ENCODE results near the gene ZNF91.
"Not testable (repeated sequence)": the region's sequence is repeated elsewhere in the genome, so short reads cannot be mapped to it uniquely, and the experiment has no call there.

ZNF91 gene

GRCh38 chr19:23314505-23315251 lies 80.6 kb downstream of the ZNF91 start:
- DNase-seq: no peak

- DNase-seq: no peak
Measured at GRCh38 chr19:23313196-23313595, 82.1 kb downstream of the ZNF91 start.

- no peak for DNase-seq
Measured at GRCh38 chr19:23312515-23312914, 82.8 kb downstream of the ZNF91 start.

- no peak for DNase-seq
Measured at GRCh38 chr19:23311551-23311950, 83.7 kb downstream of the ZNF91 start.

DNA sequence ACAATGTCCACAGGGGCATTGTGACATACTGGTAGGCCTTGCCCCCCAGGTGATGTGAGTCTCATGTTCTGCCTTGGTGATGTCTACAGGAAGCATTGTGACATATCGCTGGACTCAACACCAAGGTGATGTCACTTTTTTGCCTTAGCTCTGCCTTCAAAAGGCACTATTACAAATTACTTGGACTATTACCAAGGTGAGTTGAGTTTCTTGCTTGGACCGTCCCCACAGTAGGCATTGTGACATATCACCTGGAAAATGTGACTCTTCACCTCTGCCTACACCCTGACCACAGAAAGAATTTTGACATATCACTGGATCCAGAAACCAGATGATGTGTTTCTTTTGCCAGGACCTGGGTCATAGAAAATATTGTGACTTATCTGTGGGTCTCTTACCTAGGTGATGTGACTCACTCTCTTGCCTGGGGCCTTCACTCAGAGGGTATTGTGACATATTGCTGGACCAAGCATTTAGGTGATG lies 84.5 kb downstream of the ZNF91 start:
- DNase-seq: no peak

- no peak for DNase-seq
Measured at GRCh38 chr19:23309926-23310325, 85.3 kb downstream of the ZNF91 start.

DNA sequence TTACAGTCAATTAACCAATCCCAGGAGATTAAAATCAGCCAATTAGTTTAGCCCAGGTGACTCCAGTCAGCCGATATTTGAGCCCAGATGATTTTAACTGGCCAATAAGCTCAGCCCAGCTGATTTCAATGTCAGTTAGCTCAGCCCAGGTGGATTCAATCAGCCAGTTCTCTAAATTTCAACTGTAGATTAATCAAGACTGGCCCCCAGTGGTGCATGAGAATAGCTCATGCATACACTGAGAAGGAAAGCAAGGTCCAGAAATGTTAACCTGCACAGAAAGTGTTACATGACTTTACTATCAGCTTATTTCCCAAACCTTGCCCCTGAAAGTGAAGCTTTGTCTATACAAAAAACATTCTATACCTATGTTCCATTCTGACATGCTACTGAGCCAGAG lies 89.7 kb downstream of the ZNF91 start:
- DNase-seq: peak; percentile 15

DNA sequence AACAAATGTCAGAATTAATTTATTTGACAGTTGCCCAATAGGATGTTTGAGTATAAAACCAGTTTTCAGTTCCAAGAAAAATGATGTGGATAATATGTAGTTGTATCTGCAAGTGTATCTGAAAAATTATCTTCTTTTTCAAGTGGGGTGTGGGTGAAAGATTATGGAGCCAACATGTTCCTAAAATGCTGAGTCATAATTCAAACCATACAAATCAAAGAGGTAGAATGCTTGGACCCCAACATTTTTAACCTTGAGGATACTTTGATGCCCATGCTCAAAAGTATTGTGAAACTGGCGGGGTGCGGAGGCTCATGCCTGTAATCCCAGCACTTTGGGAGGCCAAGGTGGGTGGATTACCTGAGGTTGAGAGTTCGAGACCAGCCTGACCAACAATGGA lies 91.0 kb downstream of the ZNF91 start:
- no peak for DNase-seq

- no peak for DNase-seq
Measured at GRCh38 chr19:23294141-23294540, 101.1 kb downstream of the ZNF91 start.

DNA sequence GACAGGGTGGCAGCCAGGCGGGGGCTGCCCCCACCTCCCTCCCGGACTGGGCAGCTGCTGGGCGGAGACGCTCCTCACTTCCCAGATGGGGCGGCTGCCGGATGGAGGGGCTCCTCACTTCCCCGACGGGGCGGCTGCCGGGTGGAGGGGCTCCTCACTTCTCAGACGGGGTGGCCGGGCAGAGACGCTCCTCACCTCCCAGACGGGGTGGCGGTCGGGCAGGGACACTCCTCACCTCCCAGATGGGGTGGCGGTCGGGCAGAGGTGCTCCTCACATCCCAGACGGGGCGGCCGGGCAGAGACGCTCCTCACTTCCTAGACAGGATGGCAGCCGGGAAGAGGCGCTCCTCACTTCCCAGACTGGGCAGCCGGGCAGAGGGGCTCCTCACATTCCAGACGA lies 105.3 kb downstream of the ZNF91 start:
- DNase-seq: not testable (repeated sequence)

Measured in RPMI8226 (cell line).